Esophagus muscularis mucosa (tissue), 4 donors: ENCODE results near the gene RAD17.

Experiments
- EP300 ChIP-seq: sonication (generic); formaldehyde crosslinking; IDR thresholded peaks from one replicate; pipeline ENCODE4 v1.6.1; 2017; ENCODE audit warnings: antibody characterized with exemption
- POLR2A ChIP-seq: fragments of 450-650 bp; IDR thresholded peaks from one replicate; pipeline ENCODE4 v1.6.1; 2017; ENCODE audit warnings: antibody characterized with exemption, moderate library complexity, mild to moderate bottlenecking, low read depth
- POLR2AphosphoS5 ChIP-seq, 2 donors: sonication (generic); formaldehyde crosslinking; IDR thresholded peaks; one replicate each; pipeline ENCODE4 v1.6.1; 2017; ENCODE audit warnings: antibody characterized with exemption in 2 of 2
- TF ChIP-seq, protein P1 (sequence below), 3 experiments: fragments of 200-600 bp in 2 of 3; fragments of 450-650 bp in 1 of 3; sonication (generic) in 2 of 3; IDR thresholded peaks; one replicate each; pipeline ENCODE4 v1.5.1; 2017 to 2019; ENCODE audit warnings: antibody characterized with exemption in 3 of 3, mild to moderate bottlenecking in 2 of 3, moderate library complexity in 1 of 3

DNA sequence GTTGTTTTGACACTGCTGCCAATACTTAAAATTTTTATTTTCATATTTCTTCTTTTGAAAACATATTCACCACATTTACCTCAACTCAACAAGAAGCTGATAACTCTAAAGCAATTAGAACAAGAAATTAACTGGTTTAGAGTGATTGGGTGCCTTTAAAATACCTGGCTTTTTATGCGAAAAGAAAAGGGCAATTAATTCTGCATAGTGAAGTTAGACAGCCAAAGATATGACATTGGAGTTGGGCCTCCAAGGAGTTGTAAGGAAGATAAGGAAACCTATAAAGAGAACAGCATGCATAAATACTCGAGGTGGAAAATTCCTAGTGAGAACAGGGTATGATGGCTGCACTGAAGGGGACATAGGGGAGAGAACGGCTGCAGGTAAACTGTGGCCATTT, 9.9 kb upstream of the RAD17 start:
- TF ChIP-seq EP300 (no peak), POLR2AphosphoS5 (IDR thresholded peaks at IDR 0.05) (no peak), POLR2A (no peak)
- TF ChIP-seq, protein P1, sequence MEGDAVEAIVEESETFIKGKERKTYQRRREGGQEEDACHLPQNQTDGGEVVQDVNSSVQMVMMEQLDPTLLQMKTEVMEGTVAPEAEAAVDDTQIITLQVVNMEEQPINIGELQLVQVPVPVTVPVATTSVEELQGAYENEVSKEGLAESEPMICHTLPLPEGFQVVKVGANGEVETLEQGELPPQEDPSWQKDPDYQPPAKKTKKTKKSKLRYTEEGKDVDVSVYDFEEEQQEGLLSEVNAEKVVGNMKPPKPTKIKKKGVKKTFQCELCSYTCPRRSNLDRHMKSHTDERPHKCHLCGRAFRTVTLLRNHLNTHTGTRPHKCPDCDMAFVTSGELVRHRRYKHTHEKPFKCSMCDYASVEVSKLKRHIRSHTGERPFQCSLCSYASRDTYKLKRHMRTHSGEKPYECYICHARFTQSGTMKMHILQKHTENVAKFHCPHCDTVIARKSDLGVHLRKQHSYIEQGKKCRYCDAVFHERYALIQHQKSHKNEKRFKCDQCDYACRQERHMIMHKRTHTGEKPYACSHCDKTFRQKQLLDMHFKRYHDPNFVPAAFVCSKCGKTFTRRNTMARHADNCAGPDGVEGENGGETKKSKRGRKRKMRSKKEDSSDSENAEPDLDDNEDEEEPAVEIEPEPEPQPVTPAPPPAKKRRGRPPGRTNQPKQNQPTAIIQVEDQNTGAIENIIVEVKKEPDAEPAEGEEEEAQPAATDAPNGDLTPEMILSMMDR (IDR thresholded peaks at IDR 0.05): no peak
